Right lobe of liver (tissue), 6 donors: Measurements from ENCODE around the gene GRM8. TPM values are rescaled to one million over a fixed set of nuclear protein-coding genes. Genes with fewer than 3 reads are reported as not detected.

Source experiments
- ATAC-seq, 4 donors: fragments of 200-7000 bp; cut with Tn5 transposase; one replicate each; pipeline ENCODE4 v1.9.1; 2020; ENCODE audit warnings: mild to moderate bottlenecking in 4 of 4, moderate library complexity in 4 of 4
- DNase-seq, 3 donors: peaks; one replicate each; pipeline ENCODE4 v3.0.0-alpha.2; 2020
- H3K27ac ChIP-seq, 3 donors: fragments of 200-600 bp; one replicate each; pipeline ENCODE4 v1.8.0; 2022
- H3K27me3 ChIP-seq, 2 donors: fragments of 200-600 bp; one replicate each; pipeline ENCODE4 v1.8.0; 2022
- H3K36me3 ChIP-seq, 4 donors: fragments of 200-600 bp; sonication (generic) in 1 of 4; one replicate each; pipeline versions ENCODE4 v1.5.1 to v1.8.0; 2017 to 2022; ENCODE audit warnings: control low read depth in 1 of 4
- H3K4me1 ChIP-seq, 4 donors: fragments of 200-600 bp; sonication (generic) in 1 of 4; one replicate each; pipeline versions ENCODE4 v1.5.1 to v1.8.0; 2017 to 2022; ENCODE audit warnings: control low read depth in 1 of 4
- H3K4me3 ChIP-seq, 3 donors: fragments of 200-600 bp; one replicate each; pipeline ENCODE4 v1.8.0; 2022
- H3K9me3 ChIP-seq, 4 donors: fragments of 200-600 bp; sonication (generic) in 1 of 4; one replicate each; pipeline versions ENCODE4 v1.5.1 to v1.8.0; 2017 to 2022; ENCODE audit warnings: control low read depth in 1 of 4
- POLR2A ChIP-seq: fragments of 450-650 bp; IDR thresholded peaks from one replicate; pipeline ENCODE4 v1.6.1; 2017; ENCODE audit warnings: antibody characterized with exemption, mild to moderate bottlenecking
- WGBS: methylation state at CpG from one replicate; pipeline ENCODE4 v1.1.6; 2018; ENCODE audit warnings: low coverage, low lambda C conversion rate; ENCODE audit not compliant: insufficient coverage; ENCODE audit errors: missing lambda C conversion rate; 5-methylcytosine and 5-hydroxymethylcytosine counted together
- intact Hi-C, 2 donors: fragments of 100-400 bp; cut with DNase I; formaldehyde crosslinking; loops; one replicate each; pipeline versions ENCODE4 v1.11.2 to v1.14.1; 2022
- total RNA-seq, 6 experiments: library from RNA; depleted of rRNA in 2 of 6; stranded (reverse); fragments of >200 nt in 2 of 6; fragmentation: NEBNext Ultra II Directional in 3 of 6; extraction: Animal tissue kit (Norgen Biotek cat#: 25700) in 3 of 6; gene quantifications; one replicate each; pipeline versions ENCODE4 v1.1.0 to v1.2.4, GENCODE V29; 2016 to 2023
- TF ChIP-seq, protein P1 (sequence below), 4 donors: fragments of 200-600 bp in 3 of 4; fragments of 450-650 bp in 1 of 4; IDR thresholded peaks; one replicate each; pipeline versions ENCODE4 v1.5.1 to v1.8.0; 2016 to 2022; ENCODE audit warnings: antibody characterized with exemption in 4 of 4, mild to moderate bottlenecking in 2 of 4
- donor health status: DM: no; HTN: yes; CAD: no.
- donor health status: DM: no; HTN: no; CAD: no.
- donor health status: DM: no; HTN: no; CAD: no.
- donor health status: DM: no; HTN: yes; CAD: no.
- donor health status: DM: no; HTN: yes; CAD: no.

Gene GRM8
- total RNA-seq, 6 experiments from 2014 or later = 0.12 to 8.4 (median 2.7) TPM

DNA sequence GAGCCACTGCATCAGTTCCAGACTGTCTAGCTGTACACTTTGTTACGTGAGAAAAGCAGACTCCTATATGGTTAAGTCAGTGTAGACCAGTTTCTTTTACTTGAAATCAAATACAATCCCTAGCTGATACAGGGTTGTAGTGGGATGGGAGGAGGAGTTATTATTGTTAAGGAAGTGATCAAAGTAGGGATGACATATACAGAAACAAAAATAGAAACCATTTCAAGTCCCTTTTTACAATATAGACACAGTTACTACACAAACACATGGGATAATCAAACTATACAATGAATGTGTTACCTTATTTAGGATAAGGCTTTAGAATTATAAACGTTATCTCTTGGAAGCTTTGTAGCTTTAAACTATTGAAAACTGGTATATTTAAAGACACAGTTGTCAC is 233.9 kb downstream of the GRM8 start:
- 52% methylated on average over 2 of the region's 2 CpGs for WGBS
- ATAC-seq (no peak), DNase-seq (no peak)
- H3K36me3 ChIP-seq = no peaks in the 10 kb centered on the region
- no peaks in the 10 kb centered on the region for H3K9me3 ChIP-seq
- TF ChIP-seq, protein P1, sequence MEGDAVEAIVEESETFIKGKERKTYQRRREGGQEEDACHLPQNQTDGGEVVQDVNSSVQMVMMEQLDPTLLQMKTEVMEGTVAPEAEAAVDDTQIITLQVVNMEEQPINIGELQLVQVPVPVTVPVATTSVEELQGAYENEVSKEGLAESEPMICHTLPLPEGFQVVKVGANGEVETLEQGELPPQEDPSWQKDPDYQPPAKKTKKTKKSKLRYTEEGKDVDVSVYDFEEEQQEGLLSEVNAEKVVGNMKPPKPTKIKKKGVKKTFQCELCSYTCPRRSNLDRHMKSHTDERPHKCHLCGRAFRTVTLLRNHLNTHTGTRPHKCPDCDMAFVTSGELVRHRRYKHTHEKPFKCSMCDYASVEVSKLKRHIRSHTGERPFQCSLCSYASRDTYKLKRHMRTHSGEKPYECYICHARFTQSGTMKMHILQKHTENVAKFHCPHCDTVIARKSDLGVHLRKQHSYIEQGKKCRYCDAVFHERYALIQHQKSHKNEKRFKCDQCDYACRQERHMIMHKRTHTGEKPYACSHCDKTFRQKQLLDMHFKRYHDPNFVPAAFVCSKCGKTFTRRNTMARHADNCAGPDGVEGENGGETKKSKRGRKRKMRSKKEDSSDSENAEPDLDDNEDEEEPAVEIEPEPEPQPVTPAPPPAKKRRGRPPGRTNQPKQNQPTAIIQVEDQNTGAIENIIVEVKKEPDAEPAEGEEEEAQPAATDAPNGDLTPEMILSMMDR (IDR thresholded peaks at IDR 0.05) = no peak
- TF ChIP-seq POLR2A = no peak
- H3K4me3 ChIP-seq = no peak overlapping the region
- no peaks in the 10 kb centered on the region for H3K4me1 ChIP-seq
- H3K27me3 ChIP-seq = no peaks in the 10 kb centered on the region
- H3K27ac ChIP-seq = no peak overlapping the region
- intact Hi-C loops = no loop called here

DNA sequence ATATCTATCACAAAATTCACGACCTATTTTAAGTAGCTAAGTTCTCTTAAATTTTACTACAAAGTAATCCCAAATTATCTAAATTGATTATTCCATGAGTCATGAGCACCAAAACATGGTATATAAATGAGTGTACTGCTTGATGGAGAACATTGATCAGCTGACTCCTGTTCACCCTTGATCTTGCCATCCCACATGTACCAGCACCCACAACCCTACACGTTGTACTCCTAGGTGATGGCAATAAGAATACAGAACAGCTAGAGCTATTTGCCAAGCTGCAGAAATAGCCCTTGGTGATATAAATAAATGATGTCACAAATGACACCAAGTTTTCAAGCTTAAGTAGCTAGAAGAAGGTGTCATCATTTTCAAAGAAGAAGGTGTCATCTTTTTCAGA is 235.5 kb downstream of the GRM8 start:
- Histone ChIP-seq H3K9me3 (no peaks in the 10 kb centered on the region), H3K4me1 (no peaks in the 10 kb centered on the region), H3K4me3 (no peak overlapping the region), H3K27ac (no peak overlapping the region), H3K27me3 (no peaks in the 10 kb centered on the region), H3K36me3 (no peaks in the 10 kb centered on the region)
- intact Hi-C loops = no loop called here
- no peak for TF ChIP-seq POLR2A
- TF ChIP-seq, protein P1 (IDR thresholded peaks at IDR 0.05) = no peak
- ATAC-seq (no peak), DNase-seq (no peak)
- WGBS = 59% methylated on average over 2 of the region's 2 CpGs

DNA sequence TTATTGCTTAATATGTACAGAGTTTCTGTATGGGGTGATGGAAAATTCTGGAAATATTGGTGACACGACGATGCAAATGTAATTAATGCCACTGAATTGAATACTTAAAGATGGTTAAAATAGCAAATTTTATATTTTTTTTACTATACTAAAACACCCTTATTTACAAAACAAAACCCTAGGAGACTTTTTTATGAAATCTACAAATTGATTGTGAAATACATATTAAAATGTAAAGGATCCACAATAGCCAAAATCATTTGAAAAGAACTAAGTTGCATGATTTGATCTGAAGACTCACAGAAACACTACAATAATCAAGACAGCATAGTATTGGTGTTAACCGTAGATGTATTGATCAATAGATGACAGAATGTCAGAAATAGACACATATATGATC is 252.0 kb downstream of the GRM8 start:
- ATAC-seq (no peak), DNase-seq (no peak)
- Histone ChIP-seq H3K9me3 (no peaks in the 10 kb centered on the region), H3K4me1 (no peaks in the 10 kb centered on the region), H3K36me3 (no peaks in the 10 kb centered on the region), H3K27ac (no peak overlapping the region), H3K27me3 (no peaks in the 10 kb centered on the region), H3K4me3 (no peak overlapping the region)
- intact Hi-C loops = no loop called here
- TF ChIP-seq, protein P1 (IDR thresholded peaks at IDR 0.05) = no peak
- no peak for TF ChIP-seq POLR2A
- WGBS = 77% methylated on average over 3 of the region's 3 CpGs

DNA sequence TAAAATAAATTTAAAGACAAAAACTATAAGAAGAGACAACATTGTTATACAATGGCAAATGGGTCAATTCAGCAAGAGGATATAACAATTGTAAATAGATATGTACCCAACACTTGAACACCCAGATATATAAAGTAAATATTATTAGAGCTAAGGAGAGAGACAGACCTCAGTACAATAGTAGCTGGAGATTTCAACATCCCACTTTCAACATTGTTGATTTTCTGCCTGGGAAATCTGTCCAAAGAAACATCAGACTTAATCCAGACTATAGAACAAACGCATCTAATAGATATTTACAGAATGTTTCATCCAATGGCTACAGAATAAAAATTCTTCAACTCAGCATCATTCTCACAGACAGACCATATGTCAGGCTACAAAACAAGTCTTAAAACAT is 256.1 kb downstream of the GRM8 start:
- Histone ChIP-seq H3K36me3 (no peaks in the 10 kb centered on the region), H3K27me3 (no peaks in the 10 kb centered on the region), H3K4me1 (no peaks in the 10 kb centered on the region), H3K27ac (no peak overlapping the region), H3K9me3 (no peaks in the 10 kb centered on the region), H3K4me3 (no peak overlapping the region)
- intact Hi-C loops = no loop called here
- TF ChIP-seq POLR2A = no peak
- ATAC-seq (peak; percentile 27 to 65 (median 32)), DNase-seq (no peak)
- WGBS = 17% methylated on average over 1 of the region's 1 CpG

DNA sequence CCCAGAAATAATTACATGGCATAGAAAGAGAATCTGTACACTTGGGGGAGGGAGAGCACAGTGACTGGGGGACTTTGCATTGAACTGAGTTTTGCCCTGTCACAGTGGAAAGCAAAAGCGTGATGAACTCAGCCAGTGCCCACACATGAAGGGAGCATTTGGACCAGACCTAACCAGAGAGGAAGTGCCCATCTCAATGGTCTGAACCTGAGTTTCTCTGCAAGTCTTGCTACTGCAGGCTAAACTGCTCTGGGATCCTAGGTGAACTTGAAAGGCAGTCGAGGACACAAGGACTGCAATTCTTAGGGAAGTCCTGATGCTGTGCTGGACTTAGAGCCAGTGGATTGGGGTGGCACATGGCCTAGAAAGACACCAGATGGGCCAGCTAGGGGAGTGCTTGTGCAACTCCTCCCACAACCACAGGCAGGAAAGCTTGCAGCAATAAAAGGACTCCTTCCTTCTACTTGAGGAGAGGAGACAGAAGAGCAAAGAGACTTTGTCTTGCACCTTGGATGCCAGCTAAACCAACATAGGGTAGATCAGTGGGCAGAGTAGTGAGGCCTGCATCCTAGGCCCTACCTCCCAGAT is 259.0 kb downstream of the GRM8 start:
- TF ChIP-seq, protein P1 (IDR thresholded peaks at IDR 0.05) = no peak
- no peak for TF ChIP-seq POLR2A
- Histone ChIP-seq H3K27me3 (no peaks in the 10 kb centered on the region), H3K9me3 (peaks cover 0 to 3% (median 0%) of the 10 kb centered on the region in 4 donors), H3K4me1 (no peaks in the 10 kb centered on the region), H3K27ac (no peak overlapping the region), H3K4me3 (no peak overlapping the region), H3K36me3 (no peaks in the 10 kb centered on the region)
- no peak for DNase-seq
- 63% methylated on average over 1 of the region's 2 CpGs for WGBS
- intact Hi-C loops = no loop called here
- no peak for ATAC-seq
